ENCODE results near the gene NFE2L2.
A peak's percentile ranks its signal among the peaks of the same experiment; 100 is the strongest.
"Not testable (repeated sequence)": the region's sequence is repeated elsewhere in the genome, so short reads cannot be mapped to it uniquely, and the experiment has no call there.

The NFE2L2 gene

DNA sequence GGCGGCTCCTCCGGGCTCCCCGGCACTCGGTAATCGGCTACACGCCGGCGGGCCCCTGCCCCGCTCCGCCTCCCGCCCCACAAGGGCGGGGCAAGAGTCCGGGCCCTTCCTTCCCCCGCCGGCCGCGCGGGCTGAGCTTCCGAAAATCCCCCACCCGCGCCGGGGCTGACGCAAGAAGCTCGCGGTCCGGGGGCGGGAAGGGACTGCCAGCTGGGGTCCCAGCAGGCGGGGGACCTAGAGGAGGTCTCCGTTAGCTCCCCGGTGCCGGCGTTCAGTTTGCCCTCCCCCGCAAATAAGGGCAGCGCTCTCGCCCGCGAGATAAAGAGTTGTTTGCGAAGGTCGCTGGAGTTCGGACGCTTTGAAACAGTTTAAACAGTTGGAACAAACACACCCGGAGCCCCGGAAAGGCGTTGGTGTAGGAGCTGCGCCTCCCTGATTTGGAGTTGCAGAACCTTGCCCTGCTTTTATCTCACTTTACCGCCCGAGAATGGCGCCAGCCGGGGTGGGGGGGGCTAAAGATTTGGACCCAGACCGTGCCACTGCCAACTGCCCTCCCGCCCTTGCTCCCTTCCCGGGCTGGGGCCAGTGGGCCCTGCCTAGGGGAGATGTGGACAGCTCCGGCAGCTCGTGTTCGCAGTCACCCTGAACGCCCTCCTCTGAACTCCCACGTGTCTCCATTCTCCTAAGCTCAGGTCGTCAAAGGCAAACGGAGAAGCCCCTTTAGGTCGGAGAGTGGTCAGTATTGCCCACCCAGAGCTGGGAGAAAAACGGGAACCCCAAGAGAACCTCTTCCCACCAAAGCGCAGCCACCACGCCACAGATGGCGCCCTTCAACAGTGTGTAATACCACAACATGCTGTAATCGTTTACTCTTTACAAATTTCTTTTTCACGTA lies at the start of gene NFE2L2:
NFE2L2 (minus strand) TSS at position 35 of the 895 bp plus-strand sequence. CDS start 151 bp downstream, outside the sequence.
- Mint-ChIP-seq H3K4me1 (peaks cover 33% of the 10 kb centered on the region), H3K36me3 (ENCODE audit: insufficient read depth) (peaks cover 23% of the 10 kb centered on the region), H3K27me3 (no peaks in the 10 kb centered on the region), H3K4me3 (peak within 1 kb of the TSS; percentile 84), H3K27ac (ENCODE audit: low read depth) (peak within 1 kb of the TSS; percentile 93), H3K9me3 (no peaks in the 10 kb centered on the region)
- ATAC-seq (replicated peaks; ENCODE audit: extremely low read depth, poor library complexity, severe bottlenecking) (peak; percentile 70), DNase-seq (ENCODE audit: low spot score in 2 of 2) (peak; percentile 87 to 92)

DNA sequence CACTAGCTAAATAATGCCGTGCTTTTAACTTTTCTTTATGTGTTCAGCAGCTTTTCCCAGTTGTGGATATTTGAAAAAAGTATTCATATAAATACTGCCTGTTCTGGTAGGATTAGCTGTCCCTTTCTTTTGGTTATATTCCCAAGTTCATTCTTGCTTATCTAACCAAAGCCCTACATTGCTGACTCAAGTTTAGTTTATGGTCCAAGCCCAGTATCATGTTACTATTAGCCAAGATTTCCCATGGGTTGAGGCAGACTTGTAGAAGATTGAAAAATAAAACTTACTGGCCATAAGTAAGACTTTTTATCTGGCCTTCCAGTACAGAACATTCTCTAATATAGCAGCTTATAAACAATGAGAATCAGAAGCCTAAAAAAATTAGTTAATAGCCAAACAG lies 49.7 kb upstream of the NFE2L2 start:
- no peak for ATAC-seq (replicated peaks; ENCODE audit: extremely low read depth, poor library complexity, severe bottlenecking)
- peaks cover 4% of the 10 kb centered on the region for H3K36me3 Mint-ChIP-seq (ENCODE audit: insufficient read depth)
- H3K9me3 Mint-ChIP-seq: no peaks in the 10 kb centered on the region
- peaks cover 5% of the 10 kb centered on the region for H3K4me1 Mint-ChIP-seq
- no peak for DNase-seq (ENCODE audit: low spot score in 2 of 2)
- H3K27me3 Mint-ChIP-seq: no peaks in the 10 kb centered on the region
- no peak overlapping the region for H3K27ac Mint-ChIP-seq (ENCODE audit: low read depth)
- no peak overlapping the region for H3K4me3 Mint-ChIP-seq

DNA sequence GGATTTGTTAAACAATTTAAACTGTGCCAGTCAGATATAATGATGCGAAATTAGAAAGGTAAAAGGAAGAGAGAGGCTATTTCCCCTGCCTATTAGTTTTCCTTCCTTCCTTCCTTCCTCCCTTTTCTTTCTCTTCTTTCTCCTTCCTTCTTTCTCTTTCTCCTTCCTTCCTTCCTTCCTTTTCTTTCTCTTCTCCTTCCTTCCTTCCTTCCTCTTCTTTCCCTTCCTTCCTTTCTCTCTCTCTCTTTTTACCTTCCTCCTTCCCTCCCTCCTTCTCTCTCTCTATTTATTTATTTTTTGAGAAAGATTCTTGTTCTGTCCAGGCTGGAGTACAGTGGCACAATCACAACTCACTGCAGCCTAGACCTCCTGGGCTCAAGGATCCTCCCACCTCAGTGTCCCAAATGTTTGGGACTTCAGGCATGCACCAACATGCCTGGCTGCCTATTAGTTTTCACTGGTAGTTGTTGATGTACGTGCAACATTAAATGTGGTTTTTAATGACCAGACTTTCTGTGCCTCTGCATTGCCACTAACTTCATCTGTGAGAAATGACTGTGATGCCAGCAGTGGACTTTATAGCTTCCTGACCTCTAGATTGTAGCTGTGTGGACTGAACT lies 48.7 kb upstream of the NFE2L2 start:
- H3K27me3 Mint-ChIP-seq: no peaks in the 10 kb centered on the region
- DNase-seq (ENCODE audit: low spot score in 2 of 2): no peak
- peaks cover 4% of the 10 kb centered on the region for H3K36me3 Mint-ChIP-seq (ENCODE audit: insufficient read depth)
- no peak overlapping the region for H3K4me3 Mint-ChIP-seq
- ATAC-seq (replicated peaks; ENCODE audit: extremely low read depth, poor library complexity, severe bottlenecking): no peak
- H3K4me1 Mint-ChIP-seq: peaks cover 6% of the 10 kb centered on the region
- no peaks in the 10 kb centered on the region for H3K9me3 Mint-ChIP-seq
- H3K27ac Mint-ChIP-seq (ENCODE audit: low read depth): no peak overlapping the region

- Mint-ChIP-seq H3K4me1 (peaks cover 6% of the 10 kb centered on the region), H3K9me3 (no peaks in the 10 kb centered on the region), H3K27me3 (no peaks in the 10 kb centered on the region), H3K4me3 (no peak overlapping the region), H3K36me3 (ENCODE audit: insufficient read depth) (peaks cover 4% of the 10 kb centered on the region), H3K27ac (ENCODE audit: low read depth) (no peak overlapping the region)
- DNase-seq (ENCODE audit: low spot score in 2 of 2): no peak
- no peak for ATAC-seq (replicated peaks; ENCODE audit: extremely low read depth, poor library complexity, severe bottlenecking)
Measured at GRCh38 chr2:177312562-177312961, 48.0 kb upstream of the NFE2L2 start.

GRCh38 chr2:177309672-177310309 lies 45.3 kb upstream of the NFE2L2 start:
- H3K27ac Mint-ChIP-seq (ENCODE audit: low read depth): peak overlapping the region; percentile 41
- H3K27me3 Mint-ChIP-seq; H3K36me3 Mint-ChIP-seq (ENCODE audit: insufficient read depth); H3K4me1 Mint-ChIP-seq; H3K9me3 Mint-ChIP-seq; DNase-seq (ENCODE audit: low spot score in 2 of 2); H3K4me3 Mint-ChIP-seq; ATAC-seq (replicated peaks; ENCODE audit: extremely low read depth, poor library complexity, severe bottlenecking): not testable (repeated sequence)

GRCh38 chr2:177306550-177306949 lies 42.0 kb upstream of the NFE2L2 start:
- H3K9me3 Mint-ChIP-seq: no peaks in the 10 kb centered on the region
- no peak overlapping the region for H3K27ac Mint-ChIP-seq (ENCODE audit: low read depth)
- no peak overlapping the region for H3K4me3 Mint-ChIP-seq
- ATAC-seq (replicated peaks; ENCODE audit: extremely low read depth, poor library complexity, severe bottlenecking) (no peak), DNase-seq (ENCODE audit: low spot score in 2 of 2) (no peak)
- no peaks in the 10 kb centered on the region for H3K27me3 Mint-ChIP-seq
- peaks cover 3% of the 10 kb centered on the region for H3K36me3 Mint-ChIP-seq (ENCODE audit: insufficient read depth)
- H3K4me1 Mint-ChIP-seq: peaks cover 6% of the 10 kb centered on the region

- H3K36me3 Mint-ChIP-seq (ENCODE audit: insufficient read depth): no peaks in the 10 kb centered on the region
- no peaks in the 10 kb centered on the region for H3K9me3 Mint-ChIP-seq
- no peak for ATAC-seq (replicated peaks; ENCODE audit: extremely low read depth, poor library complexity, severe bottlenecking)
- no peak overlapping the region for H3K27ac Mint-ChIP-seq (ENCODE audit: low read depth)
- no peaks in the 10 kb centered on the region for H3K4me1 Mint-ChIP-seq
- no peak for DNase-seq (ENCODE audit: low spot score in 2 of 2)
- H3K4me3 Mint-ChIP-seq: no peak overlapping the region
- H3K27me3 Mint-ChIP-seq: no peaks in the 10 kb centered on the region
Measured at GRCh38 chr2:177303939-177304338, 39.4 kb upstream of the NFE2L2 start.

DNA sequence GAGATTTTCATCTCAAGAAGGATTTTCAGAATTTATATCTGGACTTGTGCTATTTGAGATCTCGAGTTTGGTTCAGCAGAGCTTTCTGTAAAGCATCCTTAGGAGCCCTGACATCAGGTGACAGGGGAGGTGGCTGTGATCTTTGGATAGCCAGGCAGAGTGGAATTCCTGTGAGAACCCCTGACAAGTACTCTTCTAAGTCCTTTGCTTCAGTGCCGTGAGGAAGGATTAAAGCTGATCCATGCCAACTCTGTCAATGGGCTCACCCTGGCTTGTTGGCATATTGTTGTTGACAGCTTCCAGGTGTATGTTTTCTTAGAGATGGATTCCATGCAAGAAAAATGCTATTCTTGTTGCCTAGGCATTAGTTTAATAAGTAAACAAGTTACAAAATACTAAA lies 38.0 kb upstream of the NFE2L2 start:
- H3K4me1 Mint-ChIP-seq: no peaks in the 10 kb centered on the region
- ATAC-seq (replicated peaks; ENCODE audit: extremely low read depth, poor library complexity, severe bottlenecking): no peak

DNA sequence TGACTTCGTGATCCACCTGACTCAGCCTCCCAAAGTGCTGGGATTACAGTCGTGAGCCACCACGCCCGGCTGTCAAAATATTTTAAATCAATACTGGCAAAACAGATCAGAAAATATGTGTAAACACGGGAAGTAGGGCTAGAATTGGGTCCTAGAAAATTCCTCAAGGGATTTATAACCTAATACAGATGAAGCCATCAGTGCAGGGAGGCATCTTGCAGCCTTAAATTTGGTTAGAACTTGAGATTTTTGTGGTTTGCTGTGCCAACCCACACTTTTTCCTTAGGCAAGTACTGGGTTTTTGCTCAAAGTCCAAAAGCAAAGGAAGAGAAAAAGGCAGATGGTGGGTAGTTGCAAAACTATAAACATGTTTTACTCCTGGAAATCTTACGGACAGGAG lies 33.7 kb upstream of the NFE2L2 start:
- H3K4me3 Mint-ChIP-seq: no peak overlapping the region
- DNase-seq (ENCODE audit: low spot score in 2 of 2): no peak
- H3K27me3 Mint-ChIP-seq: no peaks in the 10 kb centered on the region
- no peak overlapping the region for H3K27ac Mint-ChIP-seq (ENCODE audit: low read depth)
- H3K36me3 Mint-ChIP-seq (ENCODE audit: insufficient read depth): no peaks in the 10 kb centered on the region
- ATAC-seq (replicated peaks; ENCODE audit: extremely low read depth, poor library complexity, severe bottlenecking): no peak
- no peaks in the 10 kb centered on the region for H3K4me1 Mint-ChIP-seq
- no peaks in the 10 kb centered on the region for H3K9me3 Mint-ChIP-seq

More for the DNA sequence above, 38.0 kb upstream of the NFE2L2 start:
- H3K27me3 Mint-ChIP-seq: no peaks in the 10 kb centered on the region
- no peak overlapping the region for H3K4me3 Mint-ChIP-seq
- no peak for DNase-seq (ENCODE audit: low spot score in 2 of 2)
- H3K36me3 Mint-ChIP-seq (ENCODE audit: insufficient read depth): no peaks in the 10 kb centered on the region
- no peak overlapping the region for H3K27ac Mint-ChIP-seq (ENCODE audit: low read depth)
- H3K9me3 Mint-ChIP-seq: no peaks in the 10 kb centered on the region

DNA sequence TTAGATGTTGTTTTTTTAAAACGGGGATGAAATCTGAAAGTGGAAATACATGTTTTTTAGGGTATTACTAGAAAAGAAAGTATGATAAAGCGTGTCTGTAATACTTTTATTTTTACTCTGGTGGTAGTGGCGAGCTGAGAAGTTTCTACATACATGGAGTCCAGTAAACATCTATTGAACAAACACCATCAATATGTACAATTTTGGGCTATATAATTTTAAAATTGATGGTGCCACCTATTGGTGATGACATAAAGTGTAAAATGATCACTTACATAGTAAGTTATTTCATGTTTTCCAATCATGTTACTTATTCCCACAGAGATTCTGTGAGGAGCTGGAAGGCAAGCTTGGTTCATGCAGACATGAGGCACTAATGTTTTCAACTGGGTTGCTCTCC lies 31.5 kb upstream of the NFE2L2 start:
- DNase-seq (ENCODE audit: low spot score in 2 of 2) (no peak), ATAC-seq (replicated peaks; ENCODE audit: extremely low read depth, poor library complexity, severe bottlenecking) (no peak)
- Mint-ChIP-seq H3K27ac (ENCODE audit: low read depth) (no peak overlapping the region), H3K4me1 (no peaks in the 10 kb centered on the region), H3K4me3 (no peak overlapping the region), H3K27me3 (no peaks in the 10 kb centered on the region), H3K9me3 (no peaks in the 10 kb centered on the region), H3K36me3 (ENCODE audit: insufficient read depth) (no peaks in the 10 kb centered on the region)

- Mint-ChIP-seq H3K36me3 (ENCODE audit: insufficient read depth) (no peaks in the 10 kb centered on the region), H3K9me3 (no peaks in the 10 kb centered on the region), H3K27ac (ENCODE audit: low read depth) (no peak overlapping the region), H3K27me3 (no peaks in the 10 kb centered on the region), H3K4me3 (no peak overlapping the region), H3K4me1 (peaks cover 2% of the 10 kb centered on the region)
- DNase-seq (ENCODE audit: low spot score in 2 of 2): no peak
- ATAC-seq (replicated peaks; ENCODE audit: extremely low read depth, poor library complexity, severe bottlenecking): no peak
Measured at GRCh38 chr2:177295484-177295883, 31.0 kb upstream of the NFE2L2 start.

- H3K4me3 Mint-ChIP-seq: no peak overlapping the region
- DNase-seq (ENCODE audit: low spot score in 2 of 2) (no peak), ATAC-seq (replicated peaks; ENCODE audit: extremely low read depth, poor library complexity, severe bottlenecking) (no peak)
- H3K27me3 Mint-ChIP-seq: no peaks in the 10 kb centered on the region
- H3K9me3 Mint-ChIP-seq: no peaks in the 10 kb centered on the region
- H3K4me1 Mint-ChIP-seq: peaks cover 9% of the 10 kb centered on the region
- H3K27ac Mint-ChIP-seq (ENCODE audit: low read depth): no peak overlapping the region
- H3K36me3 Mint-ChIP-seq (ENCODE audit: insufficient read depth): peaks cover 2% of the 10 kb centered on the region
Measured at GRCh38 chr2:177291701-177292100, 27.2 kb upstream of the NFE2L2 start.

Data from central memory CD8-positive, alpha-beta T cell (primary cell).